ENCODE results near the gene HRH4.

The HRH4 gene

DNA sequence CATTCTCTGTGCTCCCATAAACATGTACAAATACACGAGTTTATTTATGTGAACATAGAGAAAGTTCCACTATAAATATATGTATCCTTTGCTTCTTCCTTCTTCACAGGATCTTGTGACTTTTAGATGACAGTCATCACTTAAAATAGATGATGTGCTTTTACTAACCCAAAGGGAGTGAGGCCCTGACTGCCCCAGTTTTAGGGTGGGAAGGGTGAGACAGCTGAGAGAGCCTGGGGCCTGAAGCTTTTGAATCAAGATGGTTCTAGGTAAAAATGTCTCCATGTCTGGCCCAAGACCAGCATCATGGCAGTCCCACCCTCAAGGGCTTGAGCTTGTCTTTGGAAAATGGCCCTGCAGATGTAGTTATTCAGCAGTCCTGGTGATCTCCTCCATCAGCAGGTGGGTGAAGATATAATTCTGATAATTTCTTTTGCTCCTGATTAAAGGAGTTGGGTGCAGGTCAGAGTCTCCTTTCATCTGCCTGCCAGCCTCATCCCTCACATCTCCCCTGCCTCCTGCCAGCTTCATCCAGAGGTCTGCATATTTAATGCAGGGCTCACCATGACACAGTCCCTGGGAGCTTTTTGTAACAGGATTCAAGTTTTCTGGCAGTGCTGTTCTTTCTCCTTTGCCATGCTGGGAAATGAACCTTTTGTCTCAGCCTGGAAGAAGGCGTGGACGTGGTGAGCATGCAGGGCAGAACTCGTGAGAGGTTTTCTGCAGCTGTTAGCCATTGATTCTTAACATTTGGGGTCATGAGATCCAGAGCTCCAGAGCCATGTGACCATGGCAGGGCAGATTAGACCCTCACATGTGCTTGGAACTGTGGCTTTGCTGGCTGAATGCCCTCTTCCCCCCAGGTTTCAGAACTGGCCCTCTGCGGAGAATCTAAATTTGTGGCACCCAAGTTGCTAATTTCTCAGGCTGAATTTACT, 2.7 kb downstream of the HRH4 start:
- Histone ChIP-seq H3K27me3 (replicated peaks in 2 of 5; ENCODE audit: control insufficient read depth in 4 of 5, insufficient read depth in 5 of 5, low read length in 4 of 5) (no peaks in the 10 kb centered on the region), H3K4me1 (ENCODE audit: control extremely low read depth in 1 of 4, control insufficient read depth in 4 of 4, insufficient read depth in 4 of 4, low read length in 3 of 4) (peaks cover 3 to 19% (median 11%) of the 10 kb centered on the region in 4 experiments), H3K27ac (ENCODE audit: insufficient read depth in 1 of 2, low read depth in 1 of 2, low read length in 2 of 2, poor library complexity in 1 of 2, severe bottlenecking in 2 of 2) (no peak overlapping the region), H3K4me3 (ENCODE audit: control insufficient read depth in 1 of 7, extremely low read depth in 1 of 7, insufficient read depth in 4 of 7, low read depth in 2 of 7, low read length in 6 of 7) (no peak overlapping the region), H3K36me3 (ENCODE audit: control insufficient read depth in 4 of 4, insufficient read depth in 4 of 4, low read length in 3 of 4) (no peaks in the 10 kb centered on the region), H3K9me3 (ENCODE audit: control extremely low read depth in 1 of 5, control insufficient read depth in 4 of 5, insufficient read depth in 2 of 5, low read depth in 1 of 5, low read length in 4 of 5) (peaks cover 0 to 20% (median 2%) of the 10 kb centered on the region in 5 experiments)
- WGBS (ENCODE audit: insufficient coverage), result 82% methylated on average over 3 of the region's 5 CpGs
- DNase-seq, result no peak
- CTCF ChIA-PET, result interaction anchor here (0.9 to 1.7 kb wide), 2 partner anchors 24 to 51 kb away, joined by 3 to 5 read pairs; no protein-coding TSS in a partner anchor
- POLR2A ChIA-PET, result no interaction called here

DNA sequence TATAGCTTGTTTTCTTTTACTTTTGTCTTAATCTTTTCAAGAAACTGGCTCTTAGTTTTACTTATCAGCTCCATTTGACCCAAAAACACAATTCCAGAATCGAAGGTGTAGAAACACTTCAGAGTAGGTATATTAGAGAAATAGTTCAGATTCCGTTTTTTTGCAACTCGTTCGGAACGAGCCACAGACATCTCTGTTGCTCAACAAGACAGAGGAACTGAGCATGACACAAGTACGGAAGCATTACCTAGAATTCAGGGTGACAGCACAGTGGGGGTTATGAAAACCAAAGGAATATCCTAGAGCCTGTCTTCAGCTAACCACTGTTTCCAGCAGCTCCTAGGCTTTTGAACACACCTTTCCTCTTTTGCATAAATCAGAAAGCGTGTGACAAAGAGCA, 5.0 kb downstream of the HRH4 start:
- H3K9me3 ChIP-seq (ENCODE audit: control extremely low read depth in 1 of 5, control insufficient read depth in 4 of 5, insufficient read depth in 2 of 5, low read depth in 1 of 5, low read length in 4 of 5), result peaks cover 0 to 7% (median 0%) of the 10 kb centered on the region in 5 experiments
- peaks cover 0 to 11% (median 7%) of the 10 kb centered on the region in 4 experiments for H3K4me1 ChIP-seq (ENCODE audit: control extremely low read depth in 1 of 4, control insufficient read depth in 4 of 4, insufficient read depth in 4 of 4, low read length in 3 of 4)
- H3K27ac ChIP-seq (ENCODE audit: insufficient read depth in 1 of 2, low read depth in 1 of 2, low read length in 2 of 2, poor library complexity in 1 of 2, severe bottlenecking in 2 of 2), result no peak overlapping the region
- no peaks in the 10 kb centered on the region for H3K36me3 ChIP-seq (ENCODE audit: control insufficient read depth in 4 of 4, insufficient read depth in 4 of 4, low read length in 3 of 4)
- no peaks in the 10 kb centered on the region for H3K27me3 ChIP-seq (replicated peaks in 2 of 5; ENCODE audit: control insufficient read depth in 4 of 5, insufficient read depth in 5 of 5, low read length in 4 of 5)
- 98% methylated on average over 5 of the region's 7 CpGs for WGBS (ENCODE audit: insufficient coverage)
- no peak overlapping the region for H3K4me3 ChIP-seq (ENCODE audit: control insufficient read depth in 1 of 7, extremely low read depth in 1 of 7, insufficient read depth in 4 of 7, low read depth in 2 of 7, low read length in 6 of 7)
- DNase-seq, result no peak
- CTCF ChIA-PET, result interaction anchor here (1.5 to 1.9 kb wide), 2 partner anchors 17 to 21 kb away, joined by 4 to 6 read pairs; no protein-coding TSS in a partner anchor
- POLR2A ChIA-PET, result no interaction called here

- 90% methylated on average over 2 of the region's 2 CpGs for WGBS (ENCODE audit: insufficient coverage)
- ChIA-PET CTCF (interaction anchor here (0.8 to 1.9 kb wide), 5 partner anchors 19 to 107 kb away, joined by 3 to 6 read pairs (median 4); no protein-coding TSS in a partner anchor), POLR2A (interaction anchor here (0.7 kb wide), 1 partner anchor 15 kb away, joined by 3 read pairs; no protein-coding TSS in a partner anchor)
- Histone ChIP-seq H3K27me3 (replicated peaks in 2 of 5; ENCODE audit: control insufficient read depth in 4 of 5, insufficient read depth in 5 of 5, low read length in 4 of 5) (no peaks in the 10 kb centered on the region), H3K4me3 (ENCODE audit: control insufficient read depth in 1 of 7, extremely low read depth in 1 of 7, insufficient read depth in 4 of 7, low read depth in 2 of 7, low read length in 6 of 7) (no peak overlapping the region), H3K36me3 (ENCODE audit: control insufficient read depth in 4 of 4, insufficient read depth in 4 of 4, low read length in 3 of 4) (no peaks in the 10 kb centered on the region), H3K4me1 (ENCODE audit: control extremely low read depth in 1 of 4, control insufficient read depth in 4 of 4, insufficient read depth in 4 of 4, low read length in 3 of 4) (peaks cover 0 to 6% (median 2%) of the 10 kb centered on the region in 4 experiments), H3K9me3 (ENCODE audit: control extremely low read depth in 1 of 5, control insufficient read depth in 4 of 5, insufficient read depth in 2 of 5, low read depth in 1 of 5, low read length in 4 of 5) (peaks cover 0 to 4% (median 0%) of the 10 kb centered on the region in 5 experiments), H3K27ac (ENCODE audit: insufficient read depth in 1 of 2, low read depth in 1 of 2, low read length in 2 of 2, poor library complexity in 1 of 2, severe bottlenecking in 2 of 2) (no peak overlapping the region)
- peak in 1 of 3 donors; percentile 9 for DNase-seq
Measured at GRCh38 chr18:24466771-24467170, 6.3 kb downstream of the HRH4 start.

DNA sequence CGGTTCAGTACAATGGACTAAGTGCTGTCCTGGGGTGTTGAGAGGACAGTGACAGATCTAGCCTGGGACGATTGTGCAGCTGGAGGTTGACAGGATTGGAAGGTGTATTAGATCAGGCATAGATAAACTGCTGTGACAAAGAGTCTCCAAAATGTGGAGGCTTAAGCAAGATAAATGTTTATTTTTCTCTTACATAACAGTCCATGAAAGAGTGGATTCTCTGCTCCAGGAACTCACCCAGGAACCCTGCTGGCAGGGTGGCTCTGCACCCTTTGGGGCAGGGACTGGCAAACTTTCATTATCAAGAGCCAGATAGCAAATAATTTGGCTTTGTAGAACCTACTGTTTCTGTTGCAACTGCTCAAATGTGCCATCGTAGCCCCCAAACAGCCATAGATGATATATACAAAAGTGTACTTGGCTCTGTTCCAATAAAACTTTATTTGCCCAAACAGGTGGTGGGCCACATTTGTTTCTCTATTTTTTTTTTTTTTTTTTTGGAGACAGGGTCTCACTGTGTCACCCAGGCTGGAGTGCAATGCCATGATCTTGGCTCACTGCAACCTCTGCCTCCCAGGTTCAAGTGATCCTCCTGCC, 9.7 kb downstream of the HRH4 start:
- Histone ChIP-seq H3K4me1 (ENCODE audit: control extremely low read depth in 1 of 4, control insufficient read depth in 4 of 4, insufficient read depth in 4 of 4, low read length in 3 of 4) (peaks cover 0 to 6% (median 0%) of the 10 kb centered on the region in 4 experiments), H3K9me3 (ENCODE audit: control extremely low read depth in 1 of 5, control insufficient read depth in 4 of 5, insufficient read depth in 2 of 5, low read depth in 1 of 5, low read length in 4 of 5) (no peaks in the 10 kb centered on the region), H3K4me3 (ENCODE audit: control insufficient read depth in 1 of 7, extremely low read depth in 1 of 7, insufficient read depth in 4 of 7, low read depth in 2 of 7, low read length in 6 of 7) (no peak overlapping the region), H3K27me3 (replicated peaks in 2 of 5; ENCODE audit: control insufficient read depth in 4 of 5, insufficient read depth in 5 of 5, low read length in 4 of 5) (no peaks in the 10 kb centered on the region), H3K27ac (ENCODE audit: insufficient read depth in 1 of 2, low read depth in 1 of 2, low read length in 2 of 2, poor library complexity in 1 of 2, severe bottlenecking in 2 of 2) (no peak overlapping the region), H3K36me3 (ENCODE audit: control insufficient read depth in 4 of 4, insufficient read depth in 4 of 4, low read length in 3 of 4) (no peaks in the 10 kb centered on the region)
- POLR2A ChIA-PET, result no interaction called here
- no peak for DNase-seq
- 100% methylated on average over 2 of the region's 3 CpGs for WGBS (ENCODE audit: insufficient coverage)
- CTCF ChIA-PET, result no interaction called here

DNA sequence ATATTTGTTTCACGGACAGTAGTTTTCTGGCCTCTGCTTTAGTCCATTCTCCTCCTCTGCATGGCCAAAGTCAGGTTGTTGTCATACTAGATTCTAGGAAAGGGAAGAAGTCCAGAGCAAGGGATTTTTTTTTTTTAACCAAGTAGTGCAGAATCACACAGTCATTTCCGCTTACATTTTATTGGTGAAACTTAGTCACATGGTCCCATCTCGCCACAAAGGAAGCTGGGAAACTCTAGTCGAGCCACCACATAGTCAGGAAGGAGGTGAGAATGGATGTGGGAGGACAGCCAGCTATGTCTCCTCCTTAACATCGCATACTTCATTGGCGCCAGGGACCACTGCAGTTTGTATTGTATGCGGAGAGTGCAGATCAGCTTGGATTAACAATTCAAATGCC, 10.4 kb downstream of the HRH4 start:
- H3K9me3 ChIP-seq (ENCODE audit: control extremely low read depth in 1 of 5, control insufficient read depth in 4 of 5, insufficient read depth in 2 of 5, low read depth in 1 of 5, low read length in 4 of 5), result no peaks in the 10 kb centered on the region
- no peak overlapping the region for H3K27ac ChIP-seq (ENCODE audit: insufficient read depth in 1 of 2, low read depth in 1 of 2, low read length in 2 of 2, poor library complexity in 1 of 2, severe bottlenecking in 2 of 2)
- no peak overlapping the region for H3K4me3 ChIP-seq (ENCODE audit: control insufficient read depth in 1 of 7, extremely low read depth in 1 of 7, insufficient read depth in 4 of 7, low read depth in 2 of 7, low read length in 6 of 7)
- ChIA-PET CTCF (no interaction called here), POLR2A (no interaction called here)
- no peaks in the 10 kb centered on the region for H3K36me3 ChIP-seq (ENCODE audit: control insufficient read depth in 4 of 4, insufficient read depth in 4 of 4, low read length in 3 of 4)
- H3K4me1 ChIP-seq (ENCODE audit: control extremely low read depth in 1 of 4, control insufficient read depth in 4 of 4, insufficient read depth in 4 of 4, low read length in 3 of 4), result peaks cover 0 to 6% (median 0%) of the 10 kb centered on the region in 4 experiments
- WGBS (ENCODE audit: insufficient coverage), result 83% methylated on average over 4 of the region's 7 CpGs
- H3K27me3 ChIP-seq (replicated peaks in 2 of 5; ENCODE audit: control insufficient read depth in 4 of 5, insufficient read depth in 5 of 5, low read length in 4 of 5), result no peaks in the 10 kb centered on the region
- DNase-seq, result no peak

DNA sequence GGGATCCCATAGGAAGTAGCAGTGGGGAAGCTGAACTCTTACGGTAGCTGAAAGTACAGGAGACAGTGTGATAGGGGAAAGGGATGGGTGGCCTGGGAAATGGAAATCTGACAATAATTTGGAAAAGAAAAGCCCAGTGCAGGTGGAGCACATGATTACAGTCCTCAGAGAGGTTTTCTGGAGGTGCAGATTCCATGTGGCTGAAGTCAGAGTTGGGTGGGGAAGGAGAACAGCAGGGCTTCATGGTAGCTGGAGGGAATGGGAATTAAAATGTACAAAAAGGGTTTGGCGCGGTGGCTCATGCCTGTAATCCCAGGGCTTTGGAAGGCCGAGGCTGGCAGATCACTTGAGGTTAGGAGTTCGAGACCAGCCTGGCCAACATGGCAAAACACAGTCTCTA, 12.2 kb downstream of the HRH4 start:
- Histone ChIP-seq H3K36me3 (ENCODE audit: control insufficient read depth in 4 of 4, insufficient read depth in 4 of 4, low read length in 3 of 4) (peaks cover 0 to 3% (median 0%) of the 10 kb centered on the region in 4 experiments), H3K4me3 (ENCODE audit: control insufficient read depth in 1 of 7, extremely low read depth in 1 of 7, insufficient read depth in 4 of 7, low read depth in 2 of 7, low read length in 6 of 7) (no peak overlapping the region), H3K4me1 (ENCODE audit: control extremely low read depth in 1 of 4, control insufficient read depth in 4 of 4, insufficient read depth in 4 of 4, low read length in 3 of 4) (no peaks in the 10 kb centered on the region), H3K27ac (ENCODE audit: insufficient read depth in 1 of 2, low read depth in 1 of 2, low read length in 2 of 2, poor library complexity in 1 of 2, severe bottlenecking in 2 of 2) (no peak overlapping the region), H3K9me3 (ENCODE audit: control extremely low read depth in 1 of 5, control insufficient read depth in 4 of 5, insufficient read depth in 2 of 5, low read depth in 1 of 5, low read length in 4 of 5) (no peaks in the 10 kb centered on the region), H3K27me3 (replicated peaks in 2 of 5; ENCODE audit: control insufficient read depth in 4 of 5, insufficient read depth in 5 of 5, low read length in 4 of 5) (no peaks in the 10 kb centered on the region)
- ChIA-PET POLR2A (interaction anchor here (0.5 kb wide), 1 partner anchor 189 kb away, joined by 4 read pairs; no protein-coding TSS in a partner anchor), CTCF (interaction anchor here (1.4 kb wide), 1 partner anchor 12 kb away, joined by 7 read pairs; no protein-coding TSS in a partner anchor)
- WGBS (ENCODE audit: insufficient coverage), result 100% methylated on average over 3 of the region's 5 CpGs
- no peak for DNase-seq
